ENCODE data around the gene ARFGAP1.

DNA sequence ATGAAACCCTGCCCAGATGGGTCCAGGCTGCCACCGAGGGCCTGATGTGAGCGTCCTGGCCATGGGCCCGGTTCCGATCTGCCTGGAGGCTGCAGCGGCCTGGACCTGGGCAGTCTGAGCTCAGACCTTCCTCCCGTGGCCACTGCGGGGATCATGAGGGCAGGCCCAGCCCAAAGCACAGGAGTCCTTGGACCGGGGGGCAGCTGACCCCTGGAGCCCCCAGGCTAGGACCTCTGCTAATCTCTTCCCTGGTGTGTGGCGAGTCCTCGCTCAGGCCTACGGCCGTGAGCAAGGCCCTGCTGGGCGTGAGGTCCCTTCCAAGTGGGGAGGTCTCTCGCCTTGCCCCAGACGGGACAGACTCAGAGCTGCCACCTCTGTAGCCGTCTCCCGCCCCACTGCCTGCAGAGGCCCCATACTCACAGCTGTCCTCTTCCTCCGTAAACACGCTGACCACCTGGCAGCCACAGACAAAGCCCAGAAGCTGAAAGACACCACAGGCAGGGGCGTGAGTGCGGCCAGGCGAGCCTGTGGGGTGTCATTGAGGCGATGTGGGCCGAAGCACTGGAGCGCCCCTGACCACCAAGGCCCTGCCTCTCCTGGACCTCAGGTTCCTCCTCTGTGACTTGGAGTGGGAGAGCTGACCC, 28.9 kb upstream of the ARFGAP1 start:
- TF ChIP-seq, protein P1, sequence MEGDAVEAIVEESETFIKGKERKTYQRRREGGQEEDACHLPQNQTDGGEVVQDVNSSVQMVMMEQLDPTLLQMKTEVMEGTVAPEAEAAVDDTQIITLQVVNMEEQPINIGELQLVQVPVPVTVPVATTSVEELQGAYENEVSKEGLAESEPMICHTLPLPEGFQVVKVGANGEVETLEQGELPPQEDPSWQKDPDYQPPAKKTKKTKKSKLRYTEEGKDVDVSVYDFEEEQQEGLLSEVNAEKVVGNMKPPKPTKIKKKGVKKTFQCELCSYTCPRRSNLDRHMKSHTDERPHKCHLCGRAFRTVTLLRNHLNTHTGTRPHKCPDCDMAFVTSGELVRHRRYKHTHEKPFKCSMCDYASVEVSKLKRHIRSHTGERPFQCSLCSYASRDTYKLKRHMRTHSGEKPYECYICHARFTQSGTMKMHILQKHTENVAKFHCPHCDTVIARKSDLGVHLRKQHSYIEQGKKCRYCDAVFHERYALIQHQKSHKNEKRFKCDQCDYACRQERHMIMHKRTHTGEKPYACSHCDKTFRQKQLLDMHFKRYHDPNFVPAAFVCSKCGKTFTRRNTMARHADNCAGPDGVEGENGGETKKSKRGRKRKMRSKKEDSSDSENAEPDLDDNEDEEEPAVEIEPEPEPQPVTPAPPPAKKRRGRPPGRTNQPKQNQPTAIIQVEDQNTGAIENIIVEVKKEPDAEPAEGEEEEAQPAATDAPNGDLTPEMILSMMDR (IDR thresholded peaks at IDR 0.05; ENCODE audit: control extremely low read depth in 1 of 3, insufficient read depth in 1 of 3, low read depth in 1 of 3, low read length in 3 of 3): no peak
- no peak for TF ChIP-seq SUZ12 (IDR thresholded peaks at IDR 0.05; ENCODE audit: low read length)
- no peak for TF ChIP-seq CREB1 (IDR thresholded peaks at IDR 0.05)
- TF ChIP-seq, protein P2, sequence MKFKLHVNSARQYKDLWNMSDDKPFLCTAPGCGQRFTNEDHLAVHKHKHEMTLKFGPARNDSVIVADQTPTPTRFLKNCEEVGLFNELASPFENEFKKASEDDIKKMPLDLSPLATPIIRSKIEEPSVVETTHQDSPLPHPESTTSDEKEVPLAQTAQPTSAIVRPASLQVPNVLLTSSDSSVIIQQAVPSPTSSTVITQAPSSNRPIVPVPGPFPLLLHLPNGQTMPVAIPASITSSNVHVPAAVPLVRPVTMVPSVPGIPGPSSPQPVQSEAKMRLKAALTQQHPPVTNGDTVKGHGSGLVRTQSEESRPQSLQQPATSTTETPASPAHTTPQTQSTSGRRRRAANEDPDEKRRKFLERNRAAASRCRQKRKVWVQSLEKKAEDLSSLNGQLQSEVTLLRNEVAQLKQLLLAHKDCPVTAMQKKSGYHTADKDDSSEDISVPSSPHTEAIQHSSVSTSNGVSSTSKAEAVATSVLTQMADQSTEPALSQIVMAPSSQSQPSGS (IDR thresholded peaks at IDR 0.05; ENCODE audit: low read length): no peak
